Measurements from ENCODE around the gene RAB3IL1. TPM values are rescaled to one million over a fixed set of nuclear protein-coding genes. Genes with fewer than 3 reads are reported as not detected.

RAB3IL1 gene
- total RNA-seq, 1 donor from 2014 or later = 10.6 TPM

GRCh38 chr11:61925736-61926135 is 8.4 kb upstream of the RAB3IL1 start:
- Mint-ChIP-seq H3K27ac (peak overlapping the region; percentile 4), H3K27me3 (ENCODE audit: low read depth) (peaks cover 1% of the 10 kb centered on the region)
- no peak for TF ChIP-seq CTCF (IDR thresholded peaks at IDR 0.05; ENCODE audit: unreplicated experiment)

GRCh38 chr11:61924064-61924455 is 6.7 kb upstream of the RAB3IL1 start:
- Mint-ChIP-seq H3K9me3 (no peaks in the 10 kb centered on the region), H3K27ac (peak overlapping the region; percentile 98), H3K4me1 (peaks cover 47% of the 10 kb centered on the region), H3K4me3 (no peak overlapping the region), H3K36me3 (no peaks in the 10 kb centered on the region), H3K27me3 (ENCODE audit: low read depth) (peaks cover 15% of the 10 kb centered on the region)
- DNase-seq (ENCODE audit: low spot score in 2 of 2, unreplicated experiment in 2 of 2) = no peak
- TF ChIP-seq CTCF (IDR thresholded peaks at IDR 0.05; ENCODE audit: unreplicated experiment) = no peak

More at GRCh38 chr11:61925736-61926135, 8.4 kb upstream of the RAB3IL1 start:
- no peaks in the 10 kb centered on the region for H3K9me3 Mint-ChIP-seq
- H3K36me3 Mint-ChIP-seq = no peaks in the 10 kb centered on the region
- DNase-seq (ENCODE audit: low spot score in 2 of 2, unreplicated experiment in 2 of 2) = peak in 1 of 2 experiments; percentile 16
- H3K4me1 Mint-ChIP-seq = peaks cover 35% of the 10 kb centered on the region
- H3K4me3 Mint-ChIP-seq = no peak overlapping the region

GRCh38 chr11:61923166-61924063 is 6.0 kb upstream of the RAB3IL1 start:
- peak overlapping the region; percentile 44 for H3K4me3 Mint-ChIP-seq
- H3K27me3 Mint-ChIP-seq (ENCODE audit: low read depth) = peaks cover 21% of the 10 kb centered on the region
- H3K4me1 Mint-ChIP-seq = peaks cover 54% of the 10 kb centered on the region
- no peaks in the 10 kb centered on the region for H3K36me3 Mint-ChIP-seq
- H3K27ac Mint-ChIP-seq = peak overlapping the region; percentile 98
- no peaks in the 10 kb centered on the region for H3K9me3 Mint-ChIP-seq
- no peak for DNase-seq (ENCODE audit: low spot score in 2 of 2, unreplicated experiment in 2 of 2)
- no peak for TF ChIP-seq CTCF (IDR thresholded peaks at IDR 0.05; ENCODE audit: unreplicated experiment)

- Mint-ChIP-seq H3K4me3 (no peak overlapping the region), H3K9me3 (no peaks in the 10 kb centered on the region), H3K36me3 (no peaks in the 10 kb centered on the region), H3K4me1 (peaks cover 62% of the 10 kb centered on the region), H3K27ac (peak overlapping the region; percentile 98), H3K27me3 (ENCODE audit: low read depth) (peaks cover 30% of the 10 kb centered on the region)
- peak in 1 of 2 experiments; percentile 62 for DNase-seq (ENCODE audit: low spot score in 2 of 2, unreplicated experiment in 2 of 2)
- no peak for TF ChIP-seq CTCF (IDR thresholded peaks at IDR 0.05; ENCODE audit: unreplicated experiment)
Observed at GRCh38 chr11:61922539-61922938, 5.2 kb upstream of the RAB3IL1 start.

- Mint-ChIP-seq H3K4me3 (no peak overlapping the region), H3K9me3 (no peaks in the 10 kb centered on the region), H3K27ac (no peak overlapping the region), H3K36me3 (no peaks in the 10 kb centered on the region), H3K27me3 (ENCODE audit: low read depth) (peaks cover 33% of the 10 kb centered on the region), H3K4me1 (peaks cover 64% of the 10 kb centered on the region)
- no peak for TF ChIP-seq CTCF (IDR thresholded peaks at IDR 0.05; ENCODE audit: unreplicated experiment)
- DNase-seq (ENCODE audit: low spot score in 2 of 2, unreplicated experiment in 2 of 2) = no peak
Observed at GRCh38 chr11:61921446-61921845, 4.1 kb upstream of the RAB3IL1 start.

All from mesothelial cell of epicardium (in vitro differentiated cells).